ENCODE results near the gene PATJ. TPM values are rescaled to one million over a fixed set of nuclear protein-coding genes. Genes with fewer than 3 reads are reported as not detected.

The PATJ gene
- total RNA-seq, 1 experiment from 2014 or later = 57.9 TPM

- no peak for TF ChIP-seq ZNF138 (CRISPR knock-in tag; conservative IDR thresholded peaks at IDR 0.05)
Observed at GRCh38 chr1:62054188-62054587, 311.9 kb downstream of the PATJ start (continued).

DNA sequence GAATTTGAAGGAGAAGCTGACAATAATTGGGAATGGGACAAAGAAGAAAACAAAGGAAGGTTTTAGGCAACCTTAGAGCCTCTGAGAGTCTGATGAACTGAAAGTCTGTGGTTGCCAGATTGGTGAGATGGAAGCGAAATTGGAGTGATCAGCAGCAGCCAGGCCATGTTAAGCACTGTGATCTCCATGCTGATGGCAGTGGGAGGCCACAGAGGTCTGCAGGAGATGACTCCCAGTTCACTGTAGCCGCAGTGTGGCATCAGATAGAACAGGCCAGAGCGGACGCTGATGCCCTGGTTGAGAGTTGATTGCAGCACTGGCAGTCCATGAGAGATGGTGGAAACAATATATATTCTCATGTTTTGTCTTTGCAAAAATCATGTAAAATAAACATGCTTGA, 314.9 kb downstream of the PATJ start:
- DNase-seq (ENCODE audit: low spot score) = no peak
- TF ChIP-seq SMAD4 (CRISPR knock-in tag; IDR thresholded peaks at IDR 0.05) (no peak), ZSCAN18 (CRISPR knock-in tag; IDR thresholded peaks at IDR 0.05) (no peak), TCF7 (CRISPR knock-in tag; IDR thresholded peaks at IDR 0.05; ENCODE audit: low read depth) (no peak), TP53 (CRISPR knock-in tag; IDR thresholded peaks at IDR 0.05) (no peak)
- CTCF ChIA-PET = interaction anchor here (0.7 to 1.9 kb wide), 4 partner anchors 9 to 26 kb away, joined by 3 to 11 read pairs (median 4); no protein-coding TSS in a partner anchor
- peak overlapping the region; percentile 23 for H3K27ac Mint-ChIP-seq
- H3K9me3 Mint-ChIP-seq = no peaks in the 10 kb centered on the region; the same call in 1 of the 2 replicates
- H3K27me3 Mint-ChIP-seq (ENCODE audit: low read depth) = no peaks in the 10 kb centered on the region; the same call in 1 of the 2 replicates
- no peak overlapping the region for H3K4me3 Mint-ChIP-seq
- H3K36me3 Mint-ChIP-seq = peaks cover 16% of the 10 kb centered on the region
- peak; percentile 23 for ATAC-seq
- POLR2A ChIA-PET = no interaction called here
- peaks cover 35% of the 10 kb centered on the region for H3K4me1 Mint-ChIP-seq

- POLR2A ChIA-PET = no interaction called here
- Mint-ChIP-seq H3K27me3 (ENCODE audit: low read depth) (no peaks in the 10 kb centered on the region; the same call in 1 of the 2 replicates), H3K27ac (no peak overlapping the region), H3K9me3 (peaks cover 2% of the 10 kb centered on the region), H3K36me3 (peaks cover 16% of the 10 kb centered on the region), H3K4me1 (peaks cover 35% of the 10 kb centered on the region), H3K4me3 (no peak overlapping the region)
- TF ChIP-seq, protein P1, sequence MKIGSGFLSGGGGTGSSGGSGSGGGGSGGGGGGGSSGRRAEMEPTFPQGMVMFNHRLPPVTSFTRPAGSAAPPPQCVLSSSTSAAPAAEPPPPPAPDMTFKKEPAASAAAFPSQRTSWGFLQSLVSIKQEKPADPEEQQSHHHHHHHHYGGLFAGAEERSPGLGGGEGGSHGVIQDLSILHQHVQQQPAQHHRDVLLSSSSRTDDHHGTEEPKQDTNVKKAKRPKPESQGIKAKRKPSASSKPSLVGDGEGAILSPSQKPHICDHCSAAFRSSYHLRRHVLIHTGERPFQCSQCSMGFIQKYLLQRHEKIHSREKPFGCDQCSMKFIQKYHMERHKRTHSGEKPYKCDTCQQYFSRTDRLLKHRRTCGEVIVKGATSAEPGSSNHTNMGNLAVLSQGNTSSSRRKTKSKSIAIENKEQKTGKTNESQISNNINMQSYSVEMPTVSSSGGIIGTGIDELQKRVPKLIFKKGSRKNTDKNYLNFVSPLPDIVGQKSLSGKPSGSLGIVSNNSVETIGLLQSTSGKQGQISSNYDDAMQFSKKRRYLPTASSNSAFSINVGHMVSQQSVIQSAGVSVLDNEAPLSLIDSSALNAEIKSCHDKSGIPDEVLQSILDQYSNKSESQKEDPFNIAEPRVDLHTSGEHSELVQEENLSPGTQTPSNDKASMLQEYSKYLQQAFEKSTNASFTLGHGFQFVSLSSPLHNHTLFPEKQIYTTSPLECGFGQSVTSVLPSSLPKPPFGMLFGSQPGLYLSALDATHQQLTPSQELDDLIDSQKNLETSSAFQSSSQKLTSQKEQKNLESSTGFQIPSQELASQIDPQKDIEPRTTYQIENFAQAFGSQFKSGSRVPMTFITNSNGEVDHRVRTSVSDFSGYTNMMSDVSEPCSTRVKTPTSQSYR (CRISPR knock-in tag; IDR thresholded peaks at IDR 0.05) = no peak
- TF ChIP-seq IRF1 (CRISPR knock-in tag; IDR thresholded peaks at IDR 0.05) = no peak
- TF ChIP-seq NR2C2 (CRISPR knock-in tag; IDR thresholded peaks at IDR 0.05) = no peak
- no peak for TF ChIP-seq ELF4 (CRISPR knock-in tag; IDR thresholded peaks at IDR 0.05; ENCODE audit: low read depth)
- TF ChIP-seq ZNF671 (CRISPR knock-in tag; IDR thresholded peaks at IDR 0.05) = no peak
- TF ChIP-seq EMX1 (CRISPR knock-in tag; IDR thresholded peaks at IDR 0.05) = no peak
- no peak for TF ChIP-seq ZNF416 (CRISPR knock-in tag; IDR thresholded peaks at IDR 0.05)
- no peak for TF ChIP-seq NFE2L1 (CRISPR knock-in tag; IDR thresholded peaks at IDR 0.05)
- no peak for TF ChIP-seq E2F1 (CRISPR knock-in tag; IDR thresholded peaks at IDR 0.05)
- no peak for TF ChIP-seq ZBTB43 (CRISPR knock-in tag; IDR thresholded peaks at IDR 0.05)
- CTCF ChIA-PET = interaction anchor here (0.6 to 1.9 kb wide), 8 partner anchors 10 to 469 kb away, joined by 3 to 11 read pairs (median 4); no protein-coding TSS in a partner anchor
- no peak for DNase-seq (ENCODE audit: low spot score)
- ATAC-seq = no peak
Observed at GRCh38 chr1:62057641-62058290, 315.5 kb downstream of the PATJ start.

All from WTC11 (cell line).